Measurements from ENCODE around the gene NRXN3.

Gene NRXN3

DNA sequence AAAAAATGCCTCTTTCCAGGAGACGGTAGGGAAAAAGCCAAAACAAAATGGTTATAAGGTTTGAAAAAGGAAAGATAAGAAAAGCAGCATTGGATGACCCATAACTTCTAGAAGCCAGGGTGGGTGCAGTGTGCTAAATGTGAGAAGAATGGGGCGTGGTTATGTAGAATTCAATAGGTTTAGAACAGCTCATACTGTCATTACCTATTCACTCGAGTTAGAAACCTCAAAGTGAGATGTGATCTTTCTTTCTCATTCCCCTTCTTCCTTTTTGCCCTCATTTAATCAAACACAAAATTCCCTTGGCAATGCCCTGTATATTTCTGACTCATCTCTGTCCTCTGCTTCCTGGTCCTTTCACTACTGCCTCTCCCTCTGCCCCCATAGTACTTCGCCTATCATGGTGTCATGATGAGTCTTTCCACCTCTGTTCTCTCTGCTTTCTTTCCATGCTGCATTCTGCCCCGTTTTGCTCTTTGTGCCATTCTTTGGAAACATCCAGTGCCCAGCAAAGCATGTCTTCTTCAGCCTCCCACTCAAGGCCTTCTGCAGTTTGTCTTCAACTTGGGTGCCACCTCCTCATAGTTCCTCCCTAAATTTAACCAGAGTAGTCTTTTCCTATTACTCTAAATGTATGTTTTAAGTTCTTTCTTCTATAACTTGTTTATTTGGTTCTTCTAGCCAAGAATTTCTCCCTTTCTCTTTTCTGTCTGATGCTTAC is 496.3 kb downstream of the NRXN3 start:
- DNase-seq = no peak

DNA sequence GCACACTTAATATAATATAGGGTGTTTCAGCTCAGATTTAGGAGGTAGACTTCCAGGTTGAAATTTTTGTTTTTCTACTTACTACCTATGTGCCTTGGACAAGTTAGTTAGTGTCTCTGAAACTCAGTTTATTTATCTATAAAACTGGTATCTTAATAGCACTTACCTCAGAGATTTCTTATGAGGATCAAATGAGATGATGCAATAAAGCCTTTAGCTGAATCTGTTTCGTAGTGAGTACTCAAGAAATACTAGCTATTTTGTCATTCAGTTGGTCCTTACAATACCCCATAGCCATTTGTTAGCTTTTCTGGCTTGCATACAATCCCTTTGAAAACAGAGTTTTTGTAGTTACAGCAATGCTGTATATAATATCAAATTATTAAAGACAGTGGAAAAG is 497.0 kb downstream of the NRXN3 start:
- no peak for DNase-seq

DNA sequence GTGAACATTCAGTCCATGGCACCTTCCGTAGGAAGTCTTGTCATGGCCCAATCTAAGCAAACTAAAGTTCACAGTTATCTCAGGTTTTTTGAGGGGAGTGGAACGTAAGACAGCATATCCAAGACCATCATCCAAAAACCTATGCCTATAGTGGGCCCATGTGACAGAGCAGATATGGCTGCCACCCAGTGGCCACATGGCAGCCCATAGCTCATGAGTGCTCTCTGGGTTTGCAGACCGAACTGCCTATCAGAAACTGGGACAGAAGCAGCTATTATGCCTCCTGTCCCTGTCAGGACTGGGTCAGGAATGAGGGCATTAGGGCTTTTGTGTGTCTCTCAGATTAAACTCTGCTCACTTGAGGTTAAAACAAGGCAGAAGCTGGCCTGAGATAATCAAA is 503.7 kb downstream of the NRXN3 start:
- no peak for DNase-seq

DNA sequence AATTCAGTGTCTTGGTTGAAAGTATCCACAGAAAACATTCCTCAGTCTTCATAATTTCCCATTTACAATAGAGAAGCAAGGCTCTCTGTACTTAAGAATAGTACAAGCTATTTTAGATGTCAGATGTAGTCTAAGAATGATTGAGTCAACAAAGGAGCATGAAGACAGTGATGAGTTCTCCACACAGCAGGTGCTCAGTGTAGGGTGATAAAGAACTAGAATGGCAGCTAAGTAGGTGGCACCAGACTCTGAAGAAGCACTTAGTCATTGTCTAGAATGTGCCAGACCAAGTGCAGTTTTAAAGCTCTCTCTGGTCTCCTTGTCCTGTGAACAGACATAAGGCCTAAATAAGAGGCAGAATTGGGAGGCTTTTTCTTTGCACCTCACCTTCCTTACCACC is 504.6 kb downstream of the NRXN3 start:
- DNase-seq = no peak

DNA sequence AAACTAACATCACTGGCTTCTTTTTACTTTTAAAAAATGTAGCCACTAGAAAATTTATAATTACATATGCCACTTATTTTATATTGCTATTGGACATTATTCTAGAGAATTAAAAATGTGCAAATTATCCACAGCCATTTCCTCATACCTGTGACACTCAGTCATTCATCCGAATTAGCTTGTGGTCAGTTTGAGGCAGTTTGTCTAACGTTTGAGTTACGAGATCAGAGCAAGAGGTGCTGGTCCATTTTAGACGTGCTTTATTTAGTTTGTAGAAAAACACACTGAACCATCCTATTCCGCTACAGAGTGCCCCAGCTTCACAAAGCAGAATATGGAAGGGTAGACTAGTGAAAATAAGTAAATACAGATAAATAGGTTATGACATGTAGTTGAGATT is 513.0 kb downstream of the NRXN3 start:
- no peak for DNase-seq

DNA sequence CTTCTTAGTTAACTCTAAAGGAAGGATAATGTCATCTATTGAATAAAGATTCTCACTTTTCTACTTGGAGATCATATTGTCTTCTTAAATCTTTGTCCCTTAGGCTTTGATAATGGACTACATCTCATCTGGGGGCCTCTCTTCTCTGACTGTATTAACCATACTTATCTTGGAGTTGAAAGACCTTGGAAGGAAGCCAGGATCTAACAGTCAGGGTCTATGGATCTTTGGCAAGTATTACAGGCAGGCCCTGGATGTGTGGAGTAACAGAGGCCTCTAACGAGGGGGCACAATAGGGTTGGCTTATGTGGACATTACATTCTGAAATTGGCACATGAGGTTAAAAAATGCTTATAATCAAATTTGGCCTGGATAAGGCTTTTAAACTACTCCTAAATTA is 513.8 kb downstream of the NRXN3 start:
- no peak for DNase-seq

DNA sequence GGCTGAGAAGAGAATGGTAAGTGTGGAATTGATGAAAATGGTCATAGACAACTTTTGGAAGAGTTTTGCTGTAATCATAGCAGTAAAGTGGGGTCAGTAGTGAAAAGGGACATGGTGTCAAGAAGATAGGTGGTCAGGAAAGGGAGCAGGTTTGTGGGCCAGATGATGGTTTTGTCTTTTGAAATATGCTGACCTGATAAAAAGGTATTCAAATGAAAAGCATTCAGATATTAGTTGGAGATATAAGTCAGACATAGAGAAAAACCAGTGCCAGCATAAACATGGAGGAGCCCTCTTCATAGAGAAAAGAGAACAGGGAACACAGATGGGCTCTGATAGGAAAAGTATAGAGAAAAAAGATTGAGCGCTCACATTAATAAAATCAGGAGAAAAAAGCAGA is 518.3 kb downstream of the NRXN3 start:
- no peak for DNase-seq

DNA sequence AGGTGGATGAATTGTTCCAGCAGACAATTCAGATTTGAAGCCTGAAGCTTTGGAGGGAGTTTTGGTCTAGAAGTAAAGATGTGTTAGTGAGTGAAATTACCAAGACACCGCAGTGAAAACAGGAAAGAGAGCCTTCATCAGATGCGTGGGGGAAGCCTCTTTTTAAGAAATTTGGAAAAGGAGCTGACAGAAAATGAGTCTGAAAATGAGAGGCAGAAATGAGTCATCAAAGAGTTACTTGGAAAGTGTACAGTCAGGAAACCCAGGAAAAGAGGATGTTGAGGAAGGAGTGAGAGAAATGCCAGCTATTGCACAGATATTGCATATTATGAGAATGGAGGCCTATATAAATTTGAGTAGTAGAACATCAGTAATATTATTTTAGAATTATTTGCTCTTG is 520.7 kb downstream of the NRXN3 start:
- DNase-seq = no peak

DNA sequence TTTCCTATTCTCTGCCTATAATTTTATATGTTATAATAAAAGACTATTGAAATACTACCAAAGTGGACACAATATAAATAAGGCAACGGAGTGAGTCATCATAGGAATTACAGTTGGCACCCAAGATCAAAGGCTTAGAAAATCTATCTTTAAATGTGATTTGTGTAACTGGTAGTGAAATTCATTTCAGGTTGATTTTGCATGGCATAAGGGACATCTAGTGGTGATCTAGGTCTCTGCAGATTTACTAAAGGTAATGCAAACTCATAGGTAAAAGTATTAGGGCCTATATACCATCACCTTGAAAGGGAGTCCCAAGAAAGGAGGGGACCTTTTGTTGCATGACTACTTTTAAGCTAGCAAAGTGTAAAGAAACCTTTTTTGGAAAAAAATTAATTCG is 527.2 kb downstream of the NRXN3 start:
- DNase-seq = no peak

DNA sequence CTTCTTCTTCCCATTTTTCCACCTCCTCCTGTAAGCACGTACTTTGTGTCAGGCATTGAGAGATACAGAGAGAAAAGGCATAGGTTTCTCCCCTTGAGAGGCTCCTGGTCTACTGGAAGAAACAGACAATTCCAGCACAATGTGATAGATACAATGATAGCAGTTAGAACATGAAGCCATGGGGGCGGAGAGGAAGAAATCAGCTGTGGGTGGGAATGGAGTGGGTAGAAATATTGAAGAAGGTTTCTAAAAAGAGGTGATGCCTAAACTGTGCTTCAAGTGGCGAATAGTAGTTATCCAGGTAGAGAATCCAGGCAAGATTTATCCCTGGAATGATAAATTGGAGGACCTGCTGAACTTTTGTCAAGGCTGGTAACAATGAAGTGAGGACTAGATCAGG is 528.8 kb downstream of the NRXN3 start:
- DNase-seq = no peak

DNA sequence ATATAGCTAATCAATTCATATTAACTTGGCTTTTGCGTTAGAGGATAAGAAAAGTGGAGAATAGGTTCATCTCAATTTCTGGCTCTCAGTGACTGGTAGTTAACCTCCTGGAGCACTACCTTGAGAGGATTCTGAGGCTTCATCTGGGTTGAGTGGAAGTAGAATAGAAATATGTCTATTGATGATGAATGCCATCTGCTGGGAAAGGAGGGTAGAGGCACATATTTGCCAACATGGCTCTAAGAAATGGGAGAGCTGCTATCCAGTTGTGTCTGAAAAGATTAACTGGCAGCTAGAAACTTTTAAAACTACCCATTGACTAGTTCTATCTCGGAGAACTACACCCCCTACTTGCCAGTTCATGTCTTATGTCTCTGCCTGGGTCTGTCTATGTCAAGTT is 530.1 kb downstream of the NRXN3 start:
- DNase-seq = no peak

DNA sequence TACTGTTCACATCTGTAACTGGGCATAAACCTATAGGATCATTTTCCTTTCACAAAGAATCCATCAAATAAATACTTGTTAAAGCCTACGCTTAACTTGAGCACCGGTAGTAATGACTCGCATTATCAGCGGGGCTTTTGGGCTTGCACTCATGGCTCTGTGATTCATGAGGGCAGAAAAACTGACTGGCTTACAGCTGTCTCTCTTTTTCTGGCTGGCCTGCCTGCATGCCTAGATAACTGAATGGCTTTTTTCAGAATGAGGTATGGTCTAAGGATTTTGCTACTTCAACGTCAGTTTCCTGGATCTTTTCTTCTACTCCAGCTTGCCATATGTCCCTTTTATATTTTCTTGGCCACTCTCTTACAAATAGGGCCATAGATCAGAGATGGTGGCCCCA is 531.1 kb downstream of the NRXN3 start:
- no peak for DNase-seq

DNA sequence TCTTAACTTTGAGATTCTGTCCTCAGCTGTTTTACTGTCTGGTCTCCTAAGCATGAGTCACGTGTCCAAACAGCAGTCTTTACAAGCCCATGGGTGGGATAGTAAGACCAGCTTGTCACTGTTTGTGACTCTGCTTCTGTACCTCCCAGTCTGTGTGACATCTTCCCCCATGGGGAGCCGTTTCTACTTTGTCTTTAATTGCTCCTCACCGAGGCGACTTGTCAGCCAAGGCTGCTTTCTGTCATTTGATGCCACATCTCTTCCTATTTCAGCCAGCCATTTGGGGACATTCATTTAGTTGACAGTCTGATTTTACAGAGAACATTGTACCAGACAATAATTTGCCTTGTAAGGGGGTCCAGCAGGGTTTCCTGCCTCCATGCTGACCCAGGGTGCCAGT is 534.8 kb downstream of the NRXN3 start:
- DNase-seq = no peak

DNA sequence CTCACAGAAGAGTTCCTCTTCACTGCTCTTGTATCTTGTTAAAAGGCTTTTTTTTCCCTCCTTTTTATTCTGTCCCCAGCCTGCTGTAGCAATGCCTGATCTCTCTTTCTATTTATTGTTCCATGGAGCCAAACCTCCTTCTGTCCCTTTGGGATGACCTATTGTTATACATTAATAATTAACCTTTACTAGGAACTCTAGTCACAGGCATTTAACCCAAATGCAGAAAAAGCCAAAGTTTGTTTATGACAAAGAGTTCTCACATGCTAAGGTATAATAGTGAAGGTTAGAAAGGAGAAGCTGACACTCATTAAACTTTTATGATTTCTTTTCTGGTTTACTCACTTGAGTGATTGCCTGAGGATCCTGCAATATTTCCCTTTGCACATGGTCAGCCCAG is 535.8 kb downstream of the NRXN3 start:
- no peak for DNase-seq

DNA sequence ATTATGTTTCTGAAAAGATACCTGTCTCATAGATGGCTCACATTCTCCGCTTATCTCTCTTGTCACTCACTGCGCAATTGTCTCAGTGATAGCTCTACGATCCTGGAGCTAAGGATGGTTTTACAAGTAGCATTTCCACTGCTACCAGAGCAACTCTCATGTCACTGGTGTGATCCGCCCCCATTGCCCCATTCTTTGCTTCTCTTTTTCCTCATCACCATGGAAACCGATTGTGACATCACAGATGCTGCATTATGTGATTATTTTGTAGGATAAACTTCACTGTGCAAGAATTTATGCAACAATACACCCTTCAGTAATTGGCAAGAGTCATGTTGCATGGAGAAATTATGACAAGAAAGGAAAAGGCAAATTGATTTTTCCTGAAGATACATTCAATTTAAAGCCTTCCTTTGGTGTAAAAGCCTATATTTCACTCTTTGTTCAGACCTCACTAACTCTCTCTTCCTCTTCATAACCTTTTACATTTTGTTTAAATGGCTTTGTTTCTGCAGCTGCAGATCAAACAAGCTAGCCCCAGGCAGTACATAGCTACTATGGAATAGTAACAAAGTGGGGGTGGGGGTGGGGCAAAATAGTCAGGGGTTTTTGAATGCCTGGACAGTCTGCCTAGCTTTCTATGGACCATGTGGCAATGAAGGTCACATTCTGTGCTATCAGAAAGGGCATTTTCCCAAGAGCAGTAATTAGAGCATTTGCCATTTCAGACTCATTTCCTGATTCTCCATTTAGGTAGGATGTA is 539.8 kb downstream of the NRXN3 start:
- DNase-seq = no peak

DNA sequence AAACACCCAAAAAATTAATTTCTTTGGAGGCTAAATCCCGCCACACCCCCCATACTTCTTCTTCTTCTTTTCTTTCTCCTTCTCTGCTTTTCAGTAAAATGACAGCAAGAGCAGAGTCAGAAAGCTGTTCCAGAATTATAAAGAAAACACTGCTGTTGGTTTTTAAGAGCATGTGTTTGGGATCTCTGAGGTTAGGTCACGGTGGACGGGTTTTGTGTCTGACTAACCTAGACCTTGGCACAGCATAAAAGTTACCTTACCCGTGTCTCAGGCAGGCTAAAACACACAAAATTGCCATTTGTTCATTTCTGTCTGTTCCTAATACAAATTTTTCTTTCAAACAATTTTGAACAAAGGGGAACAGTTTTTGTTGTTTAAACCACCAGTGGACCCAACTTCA is 540.8 kb downstream of the NRXN3 start:
- DNase-seq = no peak

DNA sequence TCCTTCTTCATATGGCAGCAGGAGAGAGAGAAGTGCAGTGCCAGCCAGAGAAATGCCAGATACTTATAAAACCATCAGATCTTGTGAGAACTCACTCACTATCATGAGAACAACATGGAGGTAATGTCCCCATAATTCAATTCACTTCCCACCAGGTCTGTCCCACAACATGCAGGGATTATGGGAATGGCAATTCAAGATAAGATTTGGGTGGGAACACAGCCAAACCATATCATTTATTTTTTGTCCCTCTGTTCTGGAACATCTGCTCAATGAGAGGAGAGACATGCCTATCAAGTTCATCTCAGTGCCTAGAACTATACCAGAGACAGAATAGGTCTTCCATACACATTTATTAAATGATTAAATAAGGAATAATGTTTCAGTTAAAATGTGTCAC is 543.5 kb downstream of the NRXN3 start:
- DNase-seq = no peak

DNA sequence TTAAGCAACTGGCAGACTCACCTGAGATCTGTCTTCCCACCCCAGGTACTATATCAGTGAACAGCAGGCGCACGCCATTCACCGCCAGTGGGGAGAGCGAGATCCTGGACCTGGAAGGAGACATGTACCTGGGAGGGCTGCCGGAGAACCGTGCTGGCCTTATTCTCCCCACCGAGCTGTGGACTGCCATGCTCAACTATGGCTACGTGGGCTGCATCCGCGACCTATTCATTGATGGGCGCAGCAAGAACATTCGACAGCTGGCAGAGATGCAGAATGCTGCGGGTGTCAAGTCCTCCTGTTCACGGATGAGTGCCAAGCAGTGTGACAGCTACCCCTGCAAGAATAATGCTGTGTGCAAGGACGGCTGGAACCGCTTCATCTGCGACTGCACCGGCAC is 544.5 kb downstream of the NRXN3 start:
- DNase-seq = no peak

DNA sequence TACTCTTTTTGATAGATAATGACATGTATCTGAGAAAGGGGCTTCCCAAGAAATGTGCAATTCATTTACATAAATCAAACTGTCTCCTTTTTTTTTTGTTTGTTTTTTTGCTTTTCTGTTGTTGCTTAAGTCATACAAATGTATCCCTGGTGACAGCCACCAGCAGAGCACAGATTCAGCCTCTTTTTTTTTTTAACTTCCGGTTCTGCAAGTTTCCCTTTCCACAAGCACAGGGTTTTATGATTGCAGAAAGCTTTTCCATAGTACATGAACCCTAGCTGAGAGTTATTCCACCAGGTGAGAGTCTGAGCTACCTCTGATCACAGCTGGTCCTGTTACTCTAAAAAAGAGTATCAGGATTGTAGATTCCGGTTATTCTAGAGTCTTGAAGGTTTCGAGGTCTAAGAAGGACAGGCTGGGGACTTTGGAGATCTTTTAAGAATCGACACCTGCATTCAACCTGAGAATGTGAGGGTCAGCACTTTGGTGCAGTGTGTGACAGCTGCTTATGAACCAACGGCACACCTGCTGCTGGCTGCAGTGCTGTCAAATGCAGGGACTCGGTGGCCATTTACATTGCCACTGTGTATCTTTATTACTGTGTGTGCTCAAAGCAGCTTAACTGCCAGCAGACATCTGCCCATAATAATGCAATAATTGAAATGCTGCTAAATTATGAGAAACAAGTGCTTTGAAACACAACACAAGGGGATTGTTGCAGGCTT is 551.7 kb downstream of the NRXN3 start:
- no peak for DNase-seq

DNA sequence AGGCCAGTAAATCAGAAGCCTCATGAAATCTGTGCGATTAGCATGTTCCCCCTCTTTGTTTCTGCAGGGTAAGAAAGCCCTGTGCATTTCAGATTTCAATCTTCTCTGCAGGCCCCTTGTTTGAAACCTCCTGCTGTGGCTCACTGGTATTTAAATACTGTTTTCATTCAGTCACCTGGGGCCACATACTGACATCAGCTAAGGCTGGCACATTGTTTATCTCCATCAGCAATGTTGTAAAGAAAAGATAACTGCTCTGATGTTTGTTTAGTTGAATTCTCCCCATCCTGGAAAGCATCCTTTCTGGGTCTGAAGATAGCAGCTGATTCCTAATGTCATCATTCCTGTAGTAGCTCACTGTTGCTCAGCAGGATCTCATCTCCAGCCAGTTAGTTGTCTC is 554.9 kb downstream of the NRXN3 start:
- no peak for DNase-seq

DNA sequence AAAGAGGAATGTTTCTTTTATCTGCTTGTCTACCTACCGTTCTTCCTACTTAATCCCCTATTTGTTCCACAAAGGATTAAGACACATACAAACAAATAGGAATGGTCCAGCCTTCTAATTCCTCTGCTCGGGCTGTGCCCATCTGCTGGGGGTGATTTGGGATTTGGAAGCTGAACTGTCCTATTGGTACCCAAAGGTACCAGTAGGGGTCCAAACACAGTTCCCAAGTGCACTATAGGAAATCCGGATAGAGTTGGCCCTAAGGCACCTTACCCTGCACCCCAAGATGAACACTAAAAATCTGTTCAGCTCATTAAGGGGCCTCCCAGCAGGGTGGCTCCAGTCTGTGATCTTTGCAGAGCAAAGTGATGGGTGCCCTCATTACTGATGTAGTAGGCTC is 566.9 kb downstream of the NRXN3 start:
- DNase-seq = no peak

DNA sequence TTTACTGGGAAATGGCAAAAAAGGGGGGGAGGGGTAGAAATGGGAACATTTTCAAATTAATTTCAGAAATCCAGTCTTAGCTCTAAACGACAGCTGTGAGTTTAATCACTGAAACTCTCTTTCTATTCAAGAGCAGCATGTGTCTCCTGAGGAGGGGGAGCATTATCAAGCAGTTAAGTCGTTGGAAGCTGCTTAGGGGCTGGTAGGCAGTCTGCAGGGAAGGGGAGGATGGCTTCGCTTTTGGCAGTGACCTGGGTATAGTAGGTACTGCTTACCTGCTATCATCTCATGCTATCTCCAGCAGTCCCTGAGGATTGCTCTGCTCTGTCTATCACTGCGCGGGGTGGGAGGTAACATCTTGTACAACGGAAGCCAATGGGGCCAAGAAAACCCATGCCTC is 567.4 kb downstream of the NRXN3 start:
- DNase-seq = no peak

DNA sequence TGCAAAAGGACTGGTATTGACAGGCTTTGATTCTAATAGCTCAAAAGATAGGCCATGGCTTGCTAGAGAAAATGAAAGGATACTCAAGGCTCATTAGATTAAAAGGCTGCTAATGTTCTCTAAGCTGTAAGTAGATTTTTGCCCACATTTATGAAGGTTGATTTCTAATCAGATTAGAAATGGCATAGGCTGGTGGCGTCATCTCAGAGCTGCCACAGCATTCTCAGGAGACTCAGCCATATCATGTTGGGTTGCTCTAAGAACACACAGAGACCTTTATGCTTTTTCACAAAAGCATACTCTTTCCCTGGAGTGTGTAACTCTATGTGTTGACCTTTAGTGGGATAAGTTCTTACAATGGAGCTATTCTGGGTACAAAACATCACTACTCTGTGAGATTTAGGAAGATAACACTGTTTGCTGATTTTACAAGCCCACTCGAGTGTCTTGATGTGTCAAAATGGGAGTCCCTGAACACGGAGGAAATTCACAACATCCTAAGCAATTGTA is 576.0 kb downstream of the NRXN3 start:
- no peak for DNase-seq

DNA sequence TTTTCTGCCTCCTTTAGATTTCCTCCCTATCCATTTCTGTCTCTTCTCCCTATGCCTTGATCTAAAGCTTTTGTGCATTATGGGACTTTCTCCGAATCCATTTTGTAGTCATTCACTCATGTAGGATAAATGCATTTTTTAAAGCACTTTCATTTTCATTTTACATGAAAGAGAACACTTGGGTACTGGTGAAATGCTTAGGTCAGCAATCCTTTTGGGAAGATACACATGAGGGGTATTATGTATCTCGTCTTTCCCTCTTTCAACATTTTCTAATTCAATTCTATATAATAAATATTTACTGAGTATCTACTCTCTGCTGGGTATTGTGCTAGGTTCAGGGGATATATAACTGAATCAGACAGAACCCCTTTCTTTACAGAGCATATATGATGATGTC is 577.6 kb downstream of the NRXN3 start:
- no peak for DNase-seq

Data from stimulated activated CD4-positive, alpha-beta T cell treated with anti-CD3 and anti-CD28 coated beads, Interleukin-4, amount 100 ng/mL, for 24 hours (primary cell).